Kidney (tissue), 14 donors: ENCODE results near the gene RNF152. TPM values are rescaled to one million over a fixed set of nuclear protein-coding genes. Genes with fewer than 3 reads are reported as not detected.

ENCODE experiments used
- DNase-seq, 5 donors: peaks; one replicate each; pipeline ENCODE4 v3.0.0-alpha.2; 2013 to 2020
- FAIRE-seq: peaks from 2 replicates; lab custom pipeline; 2012; peaks lifted over from hg19 to GRCh38; lab: Jason Lieb, UNC
- H3K27ac ChIP-seq, 2 donors: one replicate each; pipeline ENCODE4 v1.7.0; 2013; ENCODE audit warnings: low read depth in 2 of 2, low read length in 2 of 2, inconsistent platforms in 1 of 2
- H3K27me3 ChIP-seq: one replicate; pipeline ENCODE4 v1.7.1; 2013; ENCODE audit warnings: low read length, inconsistent platforms; ENCODE audit not compliant: control insufficient read depth, insufficient read depth
- H3K36me3 ChIP-seq, 3 donors: one replicate each; pipeline versions ENCODE4 v1.7.0 to v1.7.1; 2013; ENCODE audit warnings: low read length in 3 of 3, control low read depth in 1 of 3, inconsistent platforms in 1 of 3; ENCODE audit not compliant: insufficient read depth in 3 of 3, control insufficient read depth in 2 of 3
- H3K4me1 ChIP-seq, 3 donors: one replicate each; pipeline versions ENCODE4 v1.7.0 to v1.7.1; 2013; ENCODE audit warnings: low read length in 3 of 3, inconsistent platforms in 1 of 3, low read depth in 1 of 3; ENCODE audit not compliant: control insufficient read depth in 2 of 3, insufficient read depth in 2 of 3
- H3K4me3 ChIP-seq, 3 donors: one replicate each; pipeline versions ENCODE4 v1.7.0 to v1.8.1; 2013; ENCODE audit warnings: low read length in 3 of 3, control low read depth in 1 of 3, inconsistent platforms in 1 of 3
- H3K9ac ChIP-seq, 3 donors: one replicate each; pipeline versions ENCODE4 v1.7.0 to v1.7.1; 2013; ENCODE audit warnings: low read length in 3 of 3, control low read depth in 1 of 3, inconsistent platforms in 1 of 3
- H3K9me3 ChIP-seq, 3 donors: one replicate each; pipeline versions ENCODE4 v1.7.0 to v1.7.1; 2013; ENCODE audit warnings: low read length in 3 of 3, control low read depth in 1 of 3, inconsistent platforms in 1 of 3; ENCODE audit not compliant: control insufficient read depth in 2 of 3, insufficient read depth in 1 of 3
- intact Hi-C: fragments of 100-400 bp; cut with DNase I; formaldehyde crosslinking; loops from one replicate; pipeline ENCODE4 v1.11.1; 2022
- polyA plus RNA-seq: library from polyadenylated mRNA; stranded (reverse); fragments of 350-450 nt; fragmentation: Illumina TruSeq; extraction: RNeasy Lipid Tissue Mini Kit (QIAGEN cat#74804); gene quantifications from one replicate; pipeline ENCODE4 v1.2.3, GENCODE V29; 2014; ENCODE audit warnings: low read depth, low replicate concordance; ENCODE audit not compliant: insufficient read depth
- total RNA-seq: library from RNA; stranded (reverse); fragmentation: NEBNext Ultra II Directional; extraction: Animal tissue kit (Norgen Biotek cat#: 25700); gene quantifications from one replicate; pipeline ENCODE4 v1.2.1, GENCODE V29; 2021
- TF ChIP-seq, protein P1 (sequence below): IDR thresholded peaks from 3 replicates; pipeline ENCODE4 v1.5.1; 2012; ENCODE audit warnings: mild to moderate bottlenecking, moderate library complexity, borderline replicate concordance; ENCODE audit not compliant: insufficient read depth; ENCODE audit errors: extremely low read depth
- donor health status: control.
- donor health status: control.
- donor health status: control.
- donor health status: control.
- donor health status: control.
- donor health status: DM: yes; HTN: yes; CAD: no.
- donor health status: Normal renal cell carcinoma (clear cell type).

RNF152 gene
- total and polyA plus RNA-seq, 2 donors from 2014 or later: 37.6 to 45.0 TPM

DNA sequence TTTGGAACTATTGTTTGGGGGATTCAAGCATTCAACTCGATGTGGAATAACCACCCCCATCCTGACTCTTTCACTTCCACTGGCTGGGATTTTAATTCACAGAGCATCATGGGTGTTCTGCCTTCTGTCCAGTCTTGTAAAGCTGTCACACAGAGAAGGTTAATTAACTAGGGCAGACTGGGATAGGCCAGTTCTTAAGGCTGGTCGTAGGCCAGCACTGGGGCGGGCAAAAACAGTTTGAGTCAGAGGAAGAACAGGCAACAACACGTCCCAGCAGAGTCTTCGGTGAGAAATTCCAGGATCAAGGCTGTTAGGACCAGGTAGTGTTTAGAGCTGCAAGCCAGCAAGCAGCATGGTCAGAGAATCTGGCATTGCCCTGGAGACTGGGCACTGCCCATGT, 4.0 kb upstream of the RNF152 start:
- peak in 2 of 5 donors; percentile 64 to 85 for DNase-seq
- FAIRE-seq: peak; percentile 67
- H3K27ac ChIP-seq: peak overlapping the region; percentile 26 to 62

DNA sequence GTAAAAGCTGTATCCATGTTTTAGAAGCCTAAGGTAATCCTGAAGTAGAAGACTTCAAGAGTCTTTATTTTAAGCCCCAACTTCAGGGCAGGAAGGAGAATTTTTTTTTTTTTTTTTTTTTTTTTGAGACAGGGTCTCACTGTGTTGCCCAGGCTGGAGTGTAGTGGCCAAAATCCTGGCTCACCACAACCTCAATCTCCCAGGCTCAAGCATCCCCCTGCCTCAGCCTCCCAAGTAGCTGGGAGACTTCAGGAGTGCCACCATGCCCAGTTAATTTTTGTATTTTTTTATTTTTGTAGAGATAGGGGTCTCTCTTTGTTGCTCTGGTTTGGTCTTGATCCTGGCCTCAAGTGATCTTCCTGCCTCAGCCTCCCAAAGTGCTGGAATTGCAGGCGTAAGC, 3.3 kb upstream of the RNF152 start:
- H3K27ac ChIP-seq: no peak overlapping the region
- FAIRE-seq (no peak), DNase-seq (no peak)
- TF ChIP-seq, protein P1, sequence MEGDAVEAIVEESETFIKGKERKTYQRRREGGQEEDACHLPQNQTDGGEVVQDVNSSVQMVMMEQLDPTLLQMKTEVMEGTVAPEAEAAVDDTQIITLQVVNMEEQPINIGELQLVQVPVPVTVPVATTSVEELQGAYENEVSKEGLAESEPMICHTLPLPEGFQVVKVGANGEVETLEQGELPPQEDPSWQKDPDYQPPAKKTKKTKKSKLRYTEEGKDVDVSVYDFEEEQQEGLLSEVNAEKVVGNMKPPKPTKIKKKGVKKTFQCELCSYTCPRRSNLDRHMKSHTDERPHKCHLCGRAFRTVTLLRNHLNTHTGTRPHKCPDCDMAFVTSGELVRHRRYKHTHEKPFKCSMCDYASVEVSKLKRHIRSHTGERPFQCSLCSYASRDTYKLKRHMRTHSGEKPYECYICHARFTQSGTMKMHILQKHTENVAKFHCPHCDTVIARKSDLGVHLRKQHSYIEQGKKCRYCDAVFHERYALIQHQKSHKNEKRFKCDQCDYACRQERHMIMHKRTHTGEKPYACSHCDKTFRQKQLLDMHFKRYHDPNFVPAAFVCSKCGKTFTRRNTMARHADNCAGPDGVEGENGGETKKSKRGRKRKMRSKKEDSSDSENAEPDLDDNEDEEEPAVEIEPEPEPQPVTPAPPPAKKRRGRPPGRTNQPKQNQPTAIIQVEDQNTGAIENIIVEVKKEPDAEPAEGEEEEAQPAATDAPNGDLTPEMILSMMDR: no peak
- no peaks in the 10 kb centered on the region for H3K9me3 ChIP-seq
- H3K4me1 ChIP-seq: peaks cover 0 to 11% (median 8%) of the 10 kb centered on the region in 3 donors
- peaks cover 0 to 18% (median 5%) of the 10 kb centered on the region in 3 donors for H3K36me3 ChIP-seq
- no peaks in the 10 kb centered on the region for H3K27me3 ChIP-seq
- H3K9ac ChIP-seq: no peak overlapping the region
- H3K4me3 ChIP-seq: no peak overlapping the region
- intact Hi-C loops: no loop called here

More for the DNA sequence above, 4.0 kb upstream of the RNF152 start:
- Histone ChIP-seq H3K4me3 (no peak overlapping the region), H3K4me1 (peaks cover 0 to 11% (median 8%) of the 10 kb centered on the region in 3 donors), H3K9me3 (no peaks in the 10 kb centered on the region), H3K9ac (no peak overlapping the region), H3K36me3 (peaks cover 0 to 11% (median under 1%) of the 10 kb centered on the region in 3 donors), H3K27me3 (no peaks in the 10 kb centered on the region)
- intact Hi-C loops: no loop called here
- TF ChIP-seq, protein P1: no peak

- TF ChIP-seq, protein P1: no peak
- intact Hi-C loops: no loop called here
- Histone ChIP-seq H3K4me3 (peak overlapping the region; percentile 50 to 75 (median 60)), H3K27ac (peak overlapping the region; percentile 59 to 90), H3K9ac (peak overlapping the region in 2 of 3 donors; percentile 43 to 55), H3K4me1 (peaks cover 0 to 12% (median 10%) of the 10 kb centered on the region in 3 donors), H3K9me3 (no peaks in the 10 kb centered on the region), H3K36me3 (peaks cover 0 to 29% (median 11%) of the 10 kb centered on the region in 3 donors), H3K27me3 (no peaks in the 10 kb centered on the region)
- FAIRE-seq (no peak), DNase-seq (peak in 2 of 5 donors; percentile 19 to 38)
Measured at GRCh38 chr18:61894751-61895524, 2.1 kb upstream of the RNF152 start.
